Activated effector memory CD4-positive, alpha-beta T cell treated with Interleukin-2 at 50 U/mL for 16 hours (primary cell): ENCODE data around the gene RANBP1.
A peak's percentile ranks its signal among the peaks of the same experiment; 100 is the strongest.

Experiments
- DNase-seq: peaks from one replicate; pipeline ENCODE4 v3.0.0-alpha.2; 2020

Gene RANBP1

DNA sequence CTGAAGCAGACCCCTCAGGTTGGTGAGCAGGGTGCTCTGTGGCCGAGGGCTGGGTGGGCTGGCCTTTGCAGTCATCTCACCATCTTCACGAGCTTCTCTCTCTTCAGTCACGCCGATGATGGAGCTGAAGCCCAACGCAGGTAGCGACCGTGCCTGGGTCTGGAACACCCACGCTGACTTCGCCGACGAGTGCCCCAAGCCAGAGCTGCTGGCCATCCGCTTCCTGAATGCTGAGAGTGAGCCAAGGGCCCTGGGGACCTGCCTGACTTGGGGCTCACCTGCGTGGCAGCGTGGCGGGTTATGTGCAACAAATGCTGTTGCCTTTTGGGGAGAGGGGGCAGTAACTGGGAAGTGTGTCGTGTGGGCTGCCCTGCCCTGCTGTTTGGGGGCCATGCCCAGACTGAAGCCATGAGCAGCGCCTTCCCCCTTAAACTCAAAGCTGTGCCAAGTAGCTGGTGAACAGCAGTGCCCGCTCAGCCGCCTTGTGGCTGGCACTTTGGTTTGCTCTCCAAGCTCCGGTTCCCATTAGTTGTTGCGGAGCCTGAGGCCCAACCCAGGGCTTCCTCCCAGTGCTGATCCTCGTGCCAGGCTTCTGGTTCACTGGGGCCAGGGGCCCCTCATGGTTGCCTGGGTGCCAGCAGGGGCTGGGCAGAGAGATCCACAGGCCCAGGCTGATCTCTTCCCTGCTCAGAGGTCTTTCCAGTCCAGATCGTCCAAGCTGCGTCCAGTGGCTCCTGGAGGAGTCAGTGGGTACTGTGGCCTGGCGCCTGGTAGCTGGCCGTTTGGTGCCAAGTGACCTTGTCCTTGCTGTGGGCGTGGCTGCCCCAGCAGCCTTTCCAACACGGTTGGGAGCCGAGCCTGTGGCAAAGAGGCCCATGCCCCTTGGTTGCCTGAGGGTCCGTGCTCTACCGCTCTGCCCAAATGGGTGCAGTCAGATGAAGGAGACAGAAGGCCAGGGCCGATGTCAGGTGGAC, 9.6 kb downstream of the RANBP1 start:
- no peak for DNase-seq

- no peak for DNase-seq
Observed at GRCh38 chr22:20126284-20127029, 10.6 kb downstream of the RANBP1 start.

GRCh38 chr22:20127318-20127868, 11.5 kb downstream of the RANBP1 start:
- DNase-seq, result no peak

DNA sequence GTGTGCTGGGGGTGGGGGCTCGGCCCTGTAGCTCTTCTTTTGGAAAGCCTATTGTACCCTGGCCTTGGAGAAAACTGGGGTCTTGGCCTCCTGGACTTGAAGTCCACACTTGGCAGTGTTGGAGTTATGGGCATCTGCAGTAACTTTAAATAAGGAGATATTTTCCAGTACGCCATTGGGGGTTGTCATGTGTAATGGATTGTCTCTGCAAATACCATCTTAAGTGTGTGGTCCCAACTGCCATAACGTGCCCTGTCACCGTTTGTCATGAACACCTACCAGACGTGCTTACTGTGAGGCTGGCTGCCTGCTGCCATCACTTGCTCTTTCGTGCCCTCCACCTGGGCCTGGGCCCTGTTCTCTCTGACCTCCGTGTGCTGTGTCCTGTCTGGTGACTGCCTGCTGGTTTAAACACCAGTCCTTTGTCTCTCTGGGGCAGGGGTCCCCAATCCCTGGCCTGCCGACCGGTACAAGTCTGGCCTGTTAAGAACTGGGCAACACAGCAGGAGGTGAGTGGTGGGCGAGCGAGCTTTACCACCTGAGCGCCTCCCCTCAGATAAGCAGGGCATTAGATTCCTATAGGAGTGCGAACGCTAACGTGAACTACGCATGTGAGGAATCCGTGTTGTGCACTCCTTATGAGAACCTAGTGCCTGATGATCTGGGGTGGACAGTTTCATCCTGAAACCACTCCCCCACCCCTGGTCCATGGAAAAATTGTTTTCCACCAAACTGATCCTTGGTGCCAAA, 12.1 kb downstream of the RANBP1 start:
- no peak for DNase-seq

DNA sequence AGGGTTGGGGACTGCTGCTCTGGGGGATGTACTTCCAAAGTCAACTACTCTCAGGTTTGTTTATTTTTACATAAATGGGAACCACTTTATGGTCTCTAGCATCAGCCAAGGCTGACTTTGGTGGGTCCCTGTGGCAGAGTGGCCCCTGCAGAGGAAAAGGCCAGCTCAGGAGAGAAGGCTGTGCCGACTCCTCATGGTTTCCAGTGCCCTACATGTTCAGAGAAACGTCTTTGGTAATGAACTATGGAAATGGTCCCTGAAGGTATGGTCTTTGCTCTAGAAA, 12.7 kb downstream of the RANBP1 start:
- no peak for DNase-seq

GRCh38 chr22:20128902-20129746, 13.2 kb downstream of the RANBP1 start:
- peak; percentile 46 for DNase-seq

DNA sequence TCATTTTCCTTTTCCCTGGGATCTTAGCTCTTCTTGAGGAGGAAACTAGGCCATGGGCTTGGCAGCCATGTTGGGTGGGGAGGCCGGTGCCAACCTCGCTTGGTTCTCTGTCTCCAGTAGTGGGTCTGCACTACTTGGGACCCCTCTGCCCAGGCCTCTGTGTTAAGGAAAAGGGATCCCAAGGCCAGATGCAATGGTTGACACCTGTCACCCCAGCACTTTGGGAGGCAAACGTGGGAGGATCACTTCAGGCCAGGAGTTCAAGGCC, 13.8 kb downstream of the RANBP1 start:
- DNase-seq, result no peak

DNA sequence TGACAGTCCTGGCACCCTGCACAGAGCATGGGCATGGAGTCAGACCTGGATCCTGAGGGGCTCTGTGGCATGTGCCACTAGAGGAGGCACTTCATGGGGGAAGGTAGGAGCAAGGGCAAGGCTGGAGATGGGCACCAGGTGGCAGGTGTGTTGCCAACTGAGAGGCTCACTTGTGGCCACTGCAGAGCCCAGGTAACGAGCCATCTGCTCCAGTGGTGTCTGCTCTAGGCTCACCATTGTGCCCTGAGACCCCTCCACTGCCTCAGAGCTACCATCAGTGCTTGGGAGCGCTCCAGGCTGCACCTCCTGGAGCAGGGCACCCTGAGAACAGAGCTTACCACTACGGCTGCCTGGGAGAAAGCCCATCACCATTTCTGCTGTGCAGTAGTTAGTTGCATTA, 14.4 kb downstream of the RANBP1 start:
- no peak for DNase-seq

DNA sequence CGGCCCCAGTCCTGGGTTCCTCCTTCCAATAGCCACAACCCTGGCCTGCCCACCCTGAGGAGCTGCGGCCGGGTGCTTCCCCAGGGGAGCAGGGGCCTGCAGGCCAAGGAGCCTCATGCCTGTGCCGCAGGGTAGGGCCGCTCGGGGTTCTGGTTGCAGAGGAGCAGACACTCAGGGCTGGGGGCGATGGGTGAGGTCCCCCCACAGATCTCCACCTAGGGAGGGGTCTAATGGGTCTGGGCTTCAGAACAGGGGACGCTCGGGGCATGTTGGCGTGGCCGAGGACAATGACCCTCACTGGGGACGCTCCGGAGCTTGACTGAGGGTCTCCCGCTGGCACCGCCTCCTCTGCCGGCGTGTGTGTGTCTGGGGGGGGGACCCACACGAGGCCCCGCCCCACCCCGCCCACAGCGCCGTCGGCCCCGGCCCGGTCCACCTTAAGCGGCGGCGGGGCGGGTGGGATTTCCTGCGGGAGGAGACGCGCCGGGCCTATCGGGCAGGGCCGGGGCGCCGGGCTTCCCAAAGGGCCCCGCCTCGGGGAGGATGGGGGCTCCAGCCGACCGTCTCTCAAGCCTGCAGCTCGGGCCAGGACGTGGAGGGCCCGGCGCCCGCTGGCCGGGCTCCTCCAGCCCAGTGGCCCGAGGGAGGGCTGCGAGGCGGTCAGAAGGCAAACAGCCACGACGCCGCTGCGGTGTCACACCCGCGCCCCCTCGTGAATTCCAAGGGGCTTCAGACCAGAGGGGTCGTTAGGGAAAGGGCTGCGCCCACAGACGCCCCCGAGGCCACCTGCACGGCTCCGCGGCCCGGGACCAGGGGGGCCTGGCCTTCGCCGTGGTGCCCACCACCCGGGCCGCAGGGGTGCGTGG, 15.1 kb downstream of the RANBP1 start:
- peak; percentile 73 for DNase-seq

GRCh38 chr22:20131597-20131858, 15.6 kb downstream of the RANBP1 start, which contains the start of gene ZDHHC8:
TSS of gene ZDHHC8 (plus strand) at chr22:20131804. CDS start at chr22:20131948, 144 bp downstream.
- DNase-seq, result peak; percentile 22

DNA sequence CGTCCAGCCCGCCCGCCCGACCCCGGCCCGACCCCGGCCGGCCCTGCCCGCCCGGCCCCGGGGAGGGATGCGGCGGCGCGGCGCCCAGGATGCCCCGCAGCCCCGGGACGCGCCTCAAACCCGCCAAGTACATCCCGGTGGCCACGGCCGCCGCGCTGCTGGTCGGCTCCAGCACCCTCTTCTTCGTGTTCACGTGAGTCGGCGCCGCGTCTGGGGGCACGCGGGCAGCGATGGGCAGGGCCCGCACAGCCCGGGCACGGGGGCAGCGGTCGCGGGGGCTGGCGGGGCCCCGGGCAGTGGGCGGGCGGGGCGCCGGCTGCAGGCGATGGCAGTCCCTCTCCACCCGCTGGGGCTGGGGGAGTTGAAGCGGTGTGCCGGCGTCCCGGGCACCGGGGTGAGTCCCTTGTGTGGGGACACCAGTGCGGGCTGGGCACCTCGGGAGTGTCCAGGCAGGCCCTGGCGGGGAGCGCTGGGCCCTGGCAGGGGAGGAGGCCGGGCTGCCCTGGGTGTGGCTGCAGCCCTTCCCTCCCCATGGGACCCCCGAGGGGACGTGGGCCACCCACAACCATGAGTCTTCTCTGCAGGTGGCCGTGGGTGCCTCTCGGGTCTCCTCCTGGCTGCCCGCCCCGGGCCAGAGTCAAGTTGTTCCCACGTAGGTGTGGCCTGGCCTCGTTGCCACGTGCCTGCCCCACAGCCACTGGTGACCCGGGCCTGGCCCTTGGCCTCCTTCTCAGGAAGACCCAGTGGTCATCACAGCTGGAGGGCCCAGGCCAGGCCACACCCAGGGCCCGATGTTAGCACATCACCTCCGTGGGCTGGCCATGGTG, 16.2 kb downstream of the RANBP1 start:
- DNase-seq, result peak; percentile 14

GRCh38 chr22:20132686-20133246, 16.9 kb downstream of the RANBP1 start:
- DNase-seq, result no peak

DNA sequence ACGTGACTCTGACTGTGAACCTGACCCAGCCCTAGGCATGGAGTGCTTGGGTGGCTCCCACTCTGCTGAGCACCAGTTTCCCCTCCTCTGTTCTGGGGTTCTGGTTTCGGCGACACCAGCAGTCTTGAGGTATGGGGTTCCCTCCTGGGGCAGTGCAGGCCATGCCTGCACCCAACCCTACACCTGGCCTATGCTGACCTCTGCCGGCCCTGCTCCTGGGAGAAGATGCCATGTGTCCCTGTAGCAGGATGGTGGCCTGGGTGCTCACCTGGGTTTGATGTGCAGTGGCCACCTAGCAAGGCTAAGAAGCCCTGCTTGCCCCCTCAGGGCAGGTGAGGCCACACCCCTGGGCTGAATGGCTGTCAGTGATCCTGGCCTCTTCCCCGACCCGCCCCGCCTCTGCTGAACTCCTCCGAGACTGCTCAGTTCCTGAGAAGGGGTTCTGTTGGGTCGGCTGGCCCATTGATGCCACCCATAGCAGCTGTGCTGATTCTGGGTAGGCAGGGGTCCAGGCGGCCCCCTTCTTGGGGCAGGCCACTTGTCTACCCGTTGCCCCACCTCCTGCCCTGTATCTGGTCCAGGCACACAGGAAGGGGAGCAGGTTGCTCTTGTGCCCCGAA, 18.1 kb downstream of the RANBP1 start:
- DNase-seq, result no peak

- DNase-seq, result no peak
Observed at GRCh38 chr22:20135265-20135664, 19.4 kb downstream of the RANBP1 start.

DNA sequence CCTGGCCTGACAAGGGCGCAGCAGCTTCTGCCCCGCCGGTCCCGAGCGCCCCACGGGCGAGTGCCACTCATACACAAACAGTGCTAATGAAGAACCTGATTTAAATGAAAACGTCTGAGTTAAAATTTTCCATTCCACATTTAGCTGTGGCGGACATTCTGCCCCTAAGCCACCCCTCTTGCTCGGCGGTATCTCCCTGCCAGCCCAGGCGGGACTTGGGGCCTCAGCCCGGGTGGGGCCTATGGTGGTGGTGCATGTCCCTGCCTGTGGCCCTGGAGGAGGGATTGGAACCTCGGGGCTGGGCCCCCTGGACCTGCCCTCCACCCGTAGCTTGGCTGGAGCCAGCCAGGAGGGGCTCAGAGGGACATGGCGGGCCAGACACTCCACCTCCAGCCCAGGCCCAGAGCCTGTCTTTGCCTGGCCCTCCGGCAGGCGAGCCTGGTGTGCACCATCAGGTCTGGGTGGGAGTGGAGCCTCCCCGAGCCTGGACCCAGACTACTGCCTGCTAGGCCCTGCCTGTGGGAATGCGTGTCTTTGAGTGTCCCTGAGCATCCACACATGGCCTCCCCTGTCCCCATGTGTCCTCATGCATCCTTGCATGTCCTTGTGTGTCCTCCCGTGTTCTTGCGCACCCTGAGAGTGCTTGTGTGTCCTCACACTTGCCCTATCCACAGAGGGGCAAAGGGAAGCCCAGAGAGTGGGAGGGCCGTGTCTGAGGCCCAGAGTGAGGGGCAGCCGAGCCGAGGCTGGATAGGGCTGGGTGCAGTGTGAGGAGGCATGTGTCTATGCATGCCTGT, 20.1 kb downstream of the RANBP1 start:
- no peak for DNase-seq

DNA sequence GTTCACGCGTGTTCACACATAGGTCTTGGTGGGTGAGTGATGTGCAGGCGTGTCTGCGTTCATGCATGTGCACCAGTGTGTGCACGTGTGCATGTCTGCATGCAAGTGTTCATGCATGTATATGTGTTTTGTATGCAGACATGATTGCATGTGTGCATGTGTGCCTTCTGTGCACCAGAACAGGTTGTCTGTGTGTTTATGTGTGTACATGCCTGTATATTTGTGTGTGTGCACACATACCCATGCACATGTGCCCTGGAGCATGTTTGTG, 20.6 kb downstream of the RANBP1 start:
- DNase-seq, result no peak

DNA sequence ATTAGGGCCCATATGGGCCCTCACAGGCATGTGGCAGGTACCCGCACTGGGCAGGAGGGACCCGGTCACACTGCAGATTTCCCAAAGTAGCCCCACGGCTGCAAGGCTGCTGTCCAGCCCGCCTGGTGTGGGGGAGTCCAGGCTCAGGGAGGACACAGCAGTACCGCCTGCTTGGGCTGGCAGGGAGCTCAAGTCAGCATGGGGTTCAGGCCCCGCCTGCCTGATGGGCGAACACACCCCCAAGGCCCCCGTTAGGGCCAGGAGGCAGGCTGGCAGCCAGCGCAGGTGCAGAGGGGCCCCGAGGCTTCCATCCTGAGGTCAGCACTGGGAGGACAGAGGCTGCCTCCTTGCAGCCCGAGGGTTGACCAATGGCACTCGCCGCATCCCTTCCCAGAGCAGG, 21.2 kb downstream of the RANBP1 start:
- no peak for DNase-seq

DNA sequence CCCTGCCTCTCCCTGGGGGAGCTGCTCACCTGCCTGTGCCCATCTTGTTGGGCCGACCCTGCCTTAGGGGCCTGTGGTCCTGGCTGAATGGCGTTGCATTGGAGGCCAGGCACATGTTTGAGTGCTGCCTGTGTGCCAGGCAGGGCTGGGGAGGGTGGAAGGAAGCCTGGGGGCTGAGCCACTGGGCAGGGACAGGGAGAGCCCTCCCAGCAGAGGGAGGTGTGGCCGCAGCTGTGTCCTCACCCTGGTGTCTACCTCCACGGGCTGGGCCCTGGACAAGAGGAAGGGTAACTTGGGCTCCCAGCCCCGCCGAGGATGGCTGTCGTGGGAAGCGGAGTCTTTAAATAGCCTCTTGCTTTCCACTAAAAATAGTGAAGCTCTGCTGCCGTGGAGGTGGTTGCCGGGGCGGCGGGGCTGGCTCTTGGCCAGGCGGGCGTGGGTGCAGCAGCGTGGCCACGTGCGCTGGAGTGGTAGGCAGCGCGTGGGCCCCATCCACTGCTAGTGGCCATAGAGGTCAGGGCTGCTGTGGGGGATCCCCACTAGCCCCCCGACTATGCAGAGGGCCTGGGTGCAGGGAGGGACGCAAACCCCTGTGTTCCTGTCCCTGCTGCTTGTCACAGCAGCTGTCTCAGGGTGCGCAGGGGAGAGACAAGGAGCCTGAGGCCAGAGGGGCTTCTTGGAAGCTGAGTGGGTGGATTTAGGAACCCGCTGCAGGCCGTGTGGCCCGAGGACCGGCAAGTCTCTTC, 21.9 kb downstream of the RANBP1 start:
- DNase-seq, result no peak

- no peak for DNase-seq
Observed at GRCh38 chr22:20138417-20138738, 22.5 kb downstream of the RANBP1 start.
